CD4-positive, alpha-beta T cell (primary cell): ENCODE measurements around the gene STPG4. TPM values are rescaled to one million over a fixed set of nuclear protein-coding genes. Genes with fewer than 3 reads are reported as not detected.

Experiments
- ATAC-seq: fragments of 200-7000 bp; cut with Tn5 transposase; one replicate; pipeline ENCODE4 v1.10.0; 2022; ENCODE audit warnings: mild to moderate bottlenecking; ENCODE audit not compliant: poor library complexity
- CTCF ChIA-PET: fragments of 350-600 bp; sonication (Branson Sonifier 250); formaldehyde crosslinking; loops from one replicate; lab custom pipeline; 2021; ENCODE audit warnings: antibody characterized with exemption, inconsistent platforms; lab: Charles Lee
- POLR2A ChIA-PET: fragments of 350-600 bp; sonication (Branson Sonifier 250); formaldehyde crosslinking; loops from one replicate; lab custom pipeline; 2021; ENCODE audit warnings: antibody characterized with exemption, inconsistent platforms; lab: Charles Lee
- DNase-seq, 14 experiments: peaks; one replicate each; pipeline ENCODE4 v3.0.0-alpha.2; 2013 to 2020; ENCODE audit warnings: mixed read lengths in 2 of 14
- H3K27ac ChIP-seq, 2 donors: one replicate each; pipeline versions ENCODE4 v1.5.1 to v1.7.0; 2013; ENCODE audit warnings: low read length in 2 of 2, low read depth in 1 of 2, mild to moderate bottlenecking in 1 of 2
- H3K27me3 ChIP-seq, 2 experiments: 1 replicate in 1 of 2; 2 replicates in 1 of 2; pipeline versions ENCODE4 v1.6.1 to v1.7.0; 2013; ENCODE audit warnings: low read length in 2 of 2, control low read depth in 1 of 2, mild to moderate bottlenecking in 1 of 2, moderate library complexity in 1 of 2; ENCODE audit not compliant: insufficient read depth in 2 of 2, control insufficient read depth in 1 of 2
- H3K36me3 ChIP-seq: one replicate; pipeline ENCODE4 v1.6.1; 2013; ENCODE audit warnings: low read length, control low read depth; ENCODE audit not compliant: insufficient read depth
- H3K4me1 ChIP-seq: one replicate; pipeline ENCODE4 v1.6.1; 2013; ENCODE audit warnings: low read length, control low read depth; ENCODE audit not compliant: insufficient read depth
- H3K4me3 ChIP-seq: one replicate; pipeline ENCODE4 v1.5.1; 2013; ENCODE audit warnings: mild to moderate bottlenecking, low read length, moderate library complexity
- H3K9me3 ChIP-seq, 2 experiments: 1 replicate in 1 of 2; 2 replicates in 1 of 2; pipeline versions ENCODE4 v1.6.1 to v1.7.0; 2013; ENCODE audit warnings: low read length in 2 of 2, mild to moderate bottlenecking in 2 of 2, control low read depth in 1 of 2, moderate library complexity in 1 of 2; ENCODE audit not compliant: control insufficient read depth in 1 of 2, insufficient read depth in 1 of 2
- H3K27ac Mint-ChIP-seq: one replicate; pipeline ENCODE4 v1.8.0; 2020; ENCODE audit warnings: mixed read lengths
- H3K27me3 Mint-ChIP-seq: one replicate; pipeline ENCODE4 v1.8.0; 2021; ENCODE audit warnings: mixed read lengths
- H3K36me3 Mint-ChIP-seq: one replicate; pipeline ENCODE4 v1.8.0; 2021; ENCODE audit warnings: low read depth, mixed read lengths
- H3K4me1 Mint-ChIP-seq: one replicate; pipeline ENCODE4 v1.8.0; 2021; ENCODE audit warnings: low read depth, mixed read lengths
- H3K4me3 Mint-ChIP-seq: one replicate; pipeline ENCODE4 v1.8.0; 2020; ENCODE audit warnings: mild to moderate bottlenecking, mixed read lengths
- H3K9me3 Mint-ChIP-seq: one replicate; pipeline ENCODE4 v1.8.0; 2020; ENCODE audit warnings: mixed read lengths
- CTCF ChIP-seq: fragments of 200-600 bp; IDR thresholded peaks from one replicate; pipeline ENCODE4 v1.8.0; 2022; ENCODE audit warnings: antibody characterized with exemption, mild to moderate bottlenecking
- intact Hi-C, 2 experiments: fragments of 100-400 bp; cut with DNase I in 1 of 2; cut with micrococcal nuclease in 1 of 2; formaldehyde crosslinking; loops; one replicate each; pipeline versions ENCODE4 v1.15.1 to v1.9.0; 2023 to 2025; cut with DNase I, micrococcal nuclease
- total RNA-seq, 174 experiments: library from RNA in 2 of 174; stranded (reverse) in 2 of 174; gene quantifications; one replicate each; pipeline ENCODE4 v1.2.3 and lab custom pipeline; 2021 to 2026

Gene STPG4
- total RNA-seq, 2 experiments from 2014 or later, result not detected

- Mint-ChIP-seq H3K9me3 (no peaks in the 10 kb centered on the region), H3K4me1 (no peaks in the 10 kb centered on the region), H3K27ac (no peak overlapping the region), H3K36me3 (no peaks in the 10 kb centered on the region), H3K4me3 (no peak overlapping the region), H3K27me3 (no peaks in the 10 kb centered on the region)
- no peak overlapping the region for H3K27ac ChIP-seq
- no peaks in the 10 kb centered on the region for H3K9me3 ChIP-seq
- peaks cover 7% of the 10 kb centered on the region for H3K4me1 ChIP-seq
- DNase-seq (no peak), ATAC-seq (no peak)
- no peak for TF ChIP-seq CTCF
- ChIA-PET CTCF (no interaction called here), POLR2A (interaction anchor here (0.6 kb wide), 1 partner anchor 15 kb away, joined by 3 read pairs; no protein-coding TSS in a partner anchor)
- intact Hi-C loops, result no loop called here
- no peak overlapping the region for H3K4me3 ChIP-seq
- H3K27me3 ChIP-seq, result no peaks in the 10 kb centered on the region
- H3K36me3 ChIP-seq, result no peaks in the 10 kb centered on the region
Observed at GRCh38 chr2:47083005-47083404, 72.1 kb downstream of the STPG4 start.

GRCh38 chr2:47080888-47081301 is 74.2 kb downstream of the STPG4 start:
- H3K4me3 Mint-ChIP-seq, result no peak overlapping the region
- H3K4me1 ChIP-seq, result peaks cover 7% of the 10 kb centered on the region
- no peak overlapping the region for H3K4me3 ChIP-seq
- H3K27ac ChIP-seq, result no peak overlapping the region
- DNase-seq (no peak), ATAC-seq (no peak)
- H3K9me3 Mint-ChIP-seq, result no peaks in the 10 kb centered on the region
- H3K4me1 Mint-ChIP-seq, result no peaks in the 10 kb centered on the region
- H3K27me3 Mint-ChIP-seq, result no peaks in the 10 kb centered on the region
- intact Hi-C loops, result no loop called here
- no peak overlapping the region for H3K27ac Mint-ChIP-seq
- ChIA-PET CTCF (no interaction called here), POLR2A (no interaction called here)
- no peaks in the 10 kb centered on the region for H3K36me3 ChIP-seq
- TF ChIP-seq CTCF, result no peak
- H3K9me3 ChIP-seq, result no peaks in the 10 kb centered on the region
- no peaks in the 10 kb centered on the region for H3K36me3 Mint-ChIP-seq
- H3K27me3 ChIP-seq, result no peaks in the 10 kb centered on the region

GRCh38 chr2:47079515-47080412 is 75.3 kb downstream of the STPG4 start:
- H3K4me3 Mint-ChIP-seq, result no peak overlapping the region
- DNase-seq (no peak), ATAC-seq (no peak)
- H3K4me1 Mint-ChIP-seq, result no peaks in the 10 kb centered on the region
- peaks cover 3% of the 10 kb centered on the region for H3K36me3 Mint-ChIP-seq
- no peaks in the 10 kb centered on the region for H3K9me3 ChIP-seq
- no peaks in the 10 kb centered on the region for H3K27me3 Mint-ChIP-seq
- peaks cover 7% of the 10 kb centered on the region for H3K4me1 ChIP-seq
- TF ChIP-seq CTCF, result no peak
- H3K9me3 Mint-ChIP-seq, result no peaks in the 10 kb centered on the region
- H3K27me3 ChIP-seq, result no peaks in the 10 kb centered on the region
- H3K27ac ChIP-seq, result no peak overlapping the region
- H3K27ac Mint-ChIP-seq, result no peak overlapping the region
- intact Hi-C loops, result no loop called here
- CTCF ChIA-PET, result no interaction called here
- no peak overlapping the region for H3K4me3 ChIP-seq
- peaks cover 2% of the 10 kb centered on the region for H3K36me3 ChIP-seq
- POLR2A ChIA-PET, result no interaction called here
